Right hindlimb (tissue), 1 donor: ENCODE data around the gene PTPRE.

Experiments used
- DNase-seq: peaks from one replicate; pipeline ENCODE4 v3.0.0-alpha.2; 2018

The PTPRE gene

DNA sequence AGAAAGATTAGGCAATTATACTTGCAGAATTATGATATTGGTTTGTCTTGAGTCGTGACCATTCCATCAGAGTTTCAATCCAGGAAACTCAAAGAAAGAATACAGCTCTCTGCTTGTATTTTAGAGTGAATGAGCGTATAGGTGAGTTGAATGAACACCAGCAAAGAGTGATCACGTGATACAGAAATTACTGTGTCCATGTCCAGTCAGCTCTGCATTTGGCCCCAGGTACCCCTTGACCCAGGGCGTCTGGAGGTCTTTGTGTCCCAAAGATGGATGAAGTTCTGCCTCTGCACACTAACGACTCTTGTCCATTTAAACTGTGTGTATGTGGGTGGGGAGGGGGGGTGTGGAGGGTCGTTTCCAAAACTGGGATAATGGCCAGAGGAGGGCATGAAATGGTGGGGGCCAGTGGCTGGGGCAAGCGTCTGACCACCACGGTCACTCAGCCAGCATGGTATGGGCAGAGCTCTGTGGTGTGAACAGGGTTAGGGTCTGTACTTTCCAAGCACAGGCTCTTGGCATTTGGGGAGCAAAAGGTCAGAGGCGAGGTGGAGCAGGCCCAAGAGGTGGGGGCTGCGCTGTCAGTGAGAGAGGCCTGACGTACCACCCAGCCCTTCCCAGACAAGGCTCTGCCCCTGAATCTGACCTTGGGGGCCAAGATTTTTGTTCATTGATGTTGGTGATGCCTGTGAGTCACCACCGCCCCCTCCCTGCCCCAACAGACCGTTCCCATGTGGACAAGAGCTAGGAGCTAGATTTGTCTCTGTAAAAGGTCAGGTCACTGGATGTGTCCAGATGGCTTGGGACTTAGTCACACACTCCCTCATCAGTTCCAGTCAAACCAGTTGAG lies 1.4 kb downstream of the PTPRE start:
- DNase-seq: no peak

DNA sequence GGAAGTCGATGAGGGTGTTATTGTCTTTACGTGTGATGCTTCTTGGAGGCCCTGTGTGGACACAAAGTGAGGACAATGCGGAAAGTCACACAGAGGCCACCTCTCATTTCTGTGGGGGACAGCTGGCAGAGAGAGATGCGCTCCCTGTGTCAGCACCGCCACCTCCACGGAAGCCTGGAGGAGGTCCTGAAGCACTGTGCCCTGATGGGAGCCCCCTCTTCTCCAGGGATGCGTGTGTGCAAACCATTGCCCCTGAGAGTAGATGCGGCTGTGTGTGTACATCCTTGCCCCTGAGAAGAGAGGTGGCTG lies 2.0 kb downstream of the PTPRE start:
- no peak for DNase-seq

DNA sequence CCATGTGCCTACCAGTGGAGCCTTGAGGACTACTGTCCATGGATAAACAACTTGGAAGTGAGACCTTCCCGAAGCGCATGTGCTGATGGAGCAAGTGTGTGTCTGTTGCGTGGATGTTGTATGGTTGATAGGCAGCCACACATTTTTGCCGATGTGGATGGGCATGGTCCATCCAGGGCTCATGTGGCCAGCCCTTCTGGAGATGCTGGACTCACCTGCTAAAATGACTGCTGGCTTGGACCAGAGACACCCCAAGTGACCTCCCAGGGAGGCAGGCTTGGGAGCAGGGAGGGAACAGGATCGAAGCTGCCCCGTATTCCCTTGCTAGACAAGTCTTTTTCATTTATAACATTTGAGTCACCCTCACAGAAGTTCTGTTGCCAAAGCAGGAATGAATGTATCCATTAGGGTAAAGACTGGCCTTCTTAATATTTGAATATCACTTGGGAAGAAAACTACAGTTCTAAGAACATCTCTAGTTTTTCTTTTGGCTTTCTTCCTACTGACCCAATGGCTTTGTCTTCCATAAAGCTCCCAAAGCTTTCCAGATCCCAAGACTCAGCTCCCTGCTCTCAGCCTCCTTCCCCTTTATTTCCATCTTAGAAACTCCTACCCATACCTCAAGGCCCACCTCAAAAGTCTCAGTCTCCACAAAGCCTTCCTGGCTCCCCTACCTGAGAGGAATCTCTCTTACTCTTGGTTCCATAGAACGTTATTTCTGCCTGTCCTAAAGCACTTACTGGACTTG lies 3.0 kb downstream of the PTPRE start:
- no peak for DNase-seq

DNA sequence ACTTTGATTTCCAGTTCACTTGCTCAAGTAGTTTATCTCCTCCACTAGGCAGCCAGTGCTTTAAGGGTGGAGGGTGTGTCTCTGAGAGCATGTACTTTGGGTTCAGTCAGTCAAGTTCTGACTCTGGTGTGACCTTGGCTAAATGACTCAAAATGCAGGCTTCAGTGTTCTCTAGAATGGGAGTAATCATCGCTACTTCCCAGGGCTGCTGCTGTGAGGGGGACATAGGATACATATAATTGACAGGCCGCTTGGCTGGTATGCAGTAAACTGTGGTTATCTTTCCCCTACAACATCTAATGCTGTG lies 3.5 kb downstream of the PTPRE start:
- DNase-seq: no peak

DNA sequence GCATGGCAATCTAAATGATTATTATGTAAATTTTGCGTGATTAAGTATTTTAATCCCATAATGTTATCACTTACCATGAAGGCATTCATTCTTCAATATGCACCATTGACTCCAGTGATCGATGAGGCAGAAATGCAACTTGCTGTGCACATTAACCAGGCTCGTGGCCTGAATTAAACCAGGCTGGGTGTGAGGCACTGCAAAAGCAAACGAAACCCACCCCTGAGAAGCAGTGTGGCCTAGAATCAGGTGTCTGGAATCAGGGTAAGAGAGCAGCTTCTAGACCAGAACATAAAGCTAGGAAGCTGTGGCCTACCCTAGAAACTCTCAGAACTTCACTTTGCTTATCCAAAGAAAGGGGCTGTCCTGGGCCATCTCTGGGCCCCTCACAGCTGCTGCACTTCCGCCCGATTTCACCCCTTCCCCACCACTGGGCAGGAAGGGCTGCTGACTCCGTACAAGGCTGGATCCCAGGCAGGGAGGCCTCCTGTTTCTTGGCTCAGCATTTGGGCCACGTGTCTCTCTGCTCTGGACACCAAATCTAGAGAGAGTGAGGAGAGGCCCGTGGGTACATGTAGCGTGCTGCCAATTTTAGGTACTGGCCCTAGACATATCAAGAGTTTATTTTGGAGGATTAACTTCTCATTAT lies 4.4 kb downstream of the PTPRE start:
- peak; percentile 51 for DNase-seq

DNA sequence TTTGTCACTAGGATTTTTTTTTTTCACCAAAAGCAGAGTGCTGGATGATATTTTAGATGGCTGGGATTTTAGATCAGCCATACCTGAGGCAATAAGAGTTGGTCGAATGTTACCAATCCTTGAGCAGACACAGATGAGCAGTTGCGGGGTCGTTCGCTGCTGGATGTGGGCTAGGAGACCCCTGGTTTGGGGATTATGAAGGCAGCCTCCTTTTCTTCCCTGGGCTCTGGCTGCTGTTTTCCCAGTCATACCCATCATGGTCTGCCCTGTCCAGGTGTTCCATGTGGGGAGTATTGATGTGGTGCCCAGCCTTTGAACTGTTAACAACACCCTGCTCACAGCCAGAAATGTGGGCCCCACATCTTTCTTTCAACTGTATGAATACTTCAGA lies 5.0 kb downstream of the PTPRE start:
- DNase-seq: no peak

DNA sequence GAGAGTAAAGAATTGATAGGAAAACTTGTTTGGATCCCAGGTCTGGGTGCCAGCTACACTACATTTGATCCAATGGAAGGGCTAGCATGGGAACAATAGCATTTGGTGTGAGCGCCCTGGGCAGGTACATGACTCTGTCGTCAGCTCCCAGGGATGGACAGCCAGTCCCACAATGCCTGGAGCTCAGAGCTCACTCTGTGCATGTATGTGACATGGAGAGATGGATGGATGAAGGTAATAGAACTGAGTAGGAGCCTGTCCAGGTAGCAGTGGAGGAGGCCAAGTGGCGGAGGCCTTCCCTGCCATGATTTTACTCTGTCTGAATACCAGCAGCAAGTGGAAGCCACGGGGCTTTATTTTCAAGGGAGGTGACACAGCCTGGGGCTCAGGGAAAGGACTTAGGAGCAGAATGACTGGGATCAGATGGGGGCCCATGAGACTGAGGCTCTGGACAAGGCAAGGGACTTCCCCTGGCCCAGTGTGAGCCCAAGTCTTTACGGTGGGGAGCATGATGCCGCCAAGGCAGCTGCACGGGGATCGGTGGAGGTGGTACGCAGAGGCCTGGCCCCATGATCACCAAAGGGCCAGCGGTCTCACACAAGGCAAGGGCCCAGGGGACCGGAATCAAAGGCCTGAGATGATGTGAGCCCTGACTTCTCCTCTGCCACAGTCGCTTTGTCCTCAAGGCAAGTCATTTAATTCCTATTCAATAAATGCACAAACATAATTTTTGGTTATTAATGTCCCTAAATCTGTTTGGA lies 5.9 kb downstream of the PTPRE start:
- DNase-seq: no peak

DNA sequence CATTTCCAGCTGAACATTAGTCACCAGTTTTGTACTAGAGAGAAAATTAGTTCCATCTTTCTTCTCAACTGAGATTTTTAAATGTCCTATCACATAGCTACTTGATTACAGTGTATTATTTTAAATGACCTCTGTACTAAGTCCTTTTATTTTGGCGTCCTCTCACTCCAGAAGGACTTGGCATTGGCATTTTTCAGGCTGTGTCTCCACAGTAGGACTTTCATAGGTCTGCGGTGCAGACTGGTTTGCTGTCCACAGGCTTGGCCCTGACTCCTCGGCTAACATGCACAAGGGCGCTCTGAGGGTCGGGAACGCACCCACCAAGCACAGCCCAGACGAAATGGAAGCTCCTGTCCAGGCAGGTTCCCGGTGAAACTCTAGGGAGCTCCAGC lies 6.5 kb downstream of the PTPRE start:
- no peak for DNase-seq

DNA sequence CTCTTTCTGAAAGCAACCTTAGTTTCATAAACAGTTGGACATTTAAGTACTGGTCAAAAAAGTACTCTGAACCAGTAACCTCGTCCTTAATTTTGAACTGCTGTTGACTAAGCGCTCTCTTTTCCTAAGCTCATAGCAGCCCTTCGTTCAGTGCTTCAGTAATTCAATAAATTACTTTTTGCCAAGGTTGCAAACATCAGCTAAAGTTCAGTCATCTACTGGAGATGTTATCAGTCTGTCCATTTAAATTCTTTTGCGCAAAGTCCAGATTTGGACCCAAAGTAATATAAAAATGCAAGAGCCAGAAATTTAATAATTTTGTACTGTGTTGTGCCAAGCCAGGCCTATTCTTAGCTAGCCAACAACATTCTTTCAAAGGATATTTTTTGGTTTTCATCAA lies 8.4 kb downstream of the PTPRE start:
- no peak for DNase-seq

DNA sequence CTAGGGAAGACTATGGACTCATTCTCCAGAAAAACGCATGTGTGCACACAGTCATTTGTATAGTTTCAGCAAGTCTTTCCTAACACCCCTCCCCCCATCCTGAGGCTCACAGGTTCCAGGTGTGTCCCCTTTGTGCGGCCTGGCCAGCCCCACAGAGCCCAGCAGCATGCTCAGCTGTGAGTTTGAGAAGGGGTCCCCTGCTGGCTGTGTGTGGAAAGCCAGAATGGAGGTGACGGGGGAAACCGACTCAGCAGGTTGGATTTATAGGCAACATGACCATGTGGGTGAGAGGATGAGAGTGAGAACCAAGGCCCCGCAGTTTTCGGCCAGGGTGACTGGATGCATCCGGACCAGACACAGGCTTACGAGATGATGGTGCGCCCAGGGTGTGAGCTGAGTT lies 9.9 kb downstream of the PTPRE start:
- no peak for DNase-seq

DNA sequence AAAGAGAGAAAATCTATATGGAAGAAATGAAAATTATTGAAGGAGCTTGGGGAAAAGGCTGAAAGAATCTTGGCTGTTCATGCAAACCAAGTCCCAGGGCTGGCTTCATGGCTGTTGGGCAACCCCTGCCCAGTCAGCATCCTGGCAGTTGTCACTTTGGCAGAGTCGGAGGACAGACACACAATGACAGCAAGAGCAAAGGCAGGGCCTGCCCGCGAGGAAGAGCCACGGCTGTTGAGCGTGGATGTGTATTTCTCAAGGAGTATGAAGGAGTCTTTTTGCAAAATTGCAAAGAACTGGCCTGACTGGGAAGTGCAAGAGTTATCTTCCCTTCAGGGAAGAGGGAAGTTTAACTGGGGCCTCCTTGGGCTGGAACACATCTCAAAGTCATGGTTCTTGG lies 11.7 kb downstream of the PTPRE start:
- DNase-seq: no peak

DNA sequence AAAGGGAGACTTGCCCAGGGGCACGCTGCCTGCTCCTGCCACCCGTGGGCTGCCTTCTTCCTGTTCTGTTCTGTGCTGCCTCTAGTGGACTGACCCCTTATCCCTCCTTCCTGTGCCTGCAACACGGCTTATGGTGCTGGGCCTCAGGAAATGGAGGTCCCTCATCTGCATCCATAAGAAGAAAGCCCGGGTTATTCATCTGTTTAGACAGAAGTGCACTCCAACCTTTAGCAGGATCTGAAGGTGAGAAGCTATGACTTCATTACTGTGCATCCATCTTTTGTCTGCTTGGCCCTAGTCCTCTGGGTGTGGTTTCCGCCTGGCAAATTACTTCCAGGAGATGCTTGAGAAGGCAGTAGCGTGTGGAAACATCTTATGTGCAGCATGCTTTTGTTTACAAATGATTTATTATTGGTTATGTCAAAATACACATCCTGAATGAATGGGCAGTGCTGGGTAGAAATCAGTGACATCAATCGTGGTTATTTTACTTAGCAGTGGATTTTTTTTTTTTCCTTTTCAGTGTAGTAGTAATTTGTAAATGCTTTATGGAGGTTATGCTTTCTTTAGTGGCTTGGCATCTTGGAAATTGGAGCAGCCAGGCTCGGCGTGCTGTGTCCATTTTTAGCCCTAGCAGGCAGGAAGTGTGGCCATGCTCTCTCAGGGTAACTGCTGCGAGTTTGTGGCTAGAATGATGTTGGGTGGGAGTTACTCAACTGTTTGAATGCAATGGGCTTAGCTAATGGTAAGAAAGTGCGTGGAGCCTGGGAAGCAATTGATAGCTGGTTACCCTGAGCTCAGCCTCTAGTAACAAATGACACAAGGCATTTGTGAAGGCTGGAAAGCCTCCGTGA lies 12.7 kb downstream of the PTPRE start:
- DNase-seq: no peak

DNA sequence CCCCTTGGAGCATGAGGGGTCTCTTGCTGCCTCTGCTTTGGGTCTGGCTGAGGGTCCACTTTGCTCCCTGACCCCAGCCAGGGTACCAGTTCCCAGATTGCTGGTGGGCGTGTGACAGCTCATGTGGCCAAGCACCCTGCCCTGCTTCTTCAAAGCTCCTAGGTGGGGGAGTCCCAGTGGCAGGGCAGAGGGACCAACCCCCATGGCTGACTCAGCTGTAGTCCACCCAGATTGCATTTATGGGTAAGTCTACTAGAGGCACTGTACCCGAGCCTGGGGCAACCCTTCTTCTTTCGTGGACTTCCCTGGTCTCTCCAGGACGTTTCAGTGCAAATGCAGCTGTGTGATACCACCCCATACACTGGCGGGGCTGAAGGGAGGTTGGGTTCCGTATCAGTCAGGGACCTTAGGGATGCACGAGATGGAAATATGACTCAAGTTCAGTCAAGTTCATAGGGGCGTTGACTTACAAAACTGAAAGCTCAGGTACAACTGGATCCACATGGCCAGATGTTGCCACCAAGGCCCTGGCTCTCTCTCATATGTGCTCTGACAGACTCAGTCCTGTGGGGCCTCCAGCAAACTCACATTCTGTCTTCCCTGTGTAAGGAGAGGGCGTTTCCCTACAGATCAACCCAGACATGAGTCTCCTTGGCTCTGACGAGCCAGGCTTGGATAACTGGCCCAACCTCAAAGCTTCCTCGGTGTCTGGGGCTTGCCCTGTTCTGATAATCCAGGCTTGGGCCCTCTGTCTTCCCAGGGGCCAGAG lies 13.6 kb downstream of the PTPRE start:
- DNase-seq: no peak

DNA sequence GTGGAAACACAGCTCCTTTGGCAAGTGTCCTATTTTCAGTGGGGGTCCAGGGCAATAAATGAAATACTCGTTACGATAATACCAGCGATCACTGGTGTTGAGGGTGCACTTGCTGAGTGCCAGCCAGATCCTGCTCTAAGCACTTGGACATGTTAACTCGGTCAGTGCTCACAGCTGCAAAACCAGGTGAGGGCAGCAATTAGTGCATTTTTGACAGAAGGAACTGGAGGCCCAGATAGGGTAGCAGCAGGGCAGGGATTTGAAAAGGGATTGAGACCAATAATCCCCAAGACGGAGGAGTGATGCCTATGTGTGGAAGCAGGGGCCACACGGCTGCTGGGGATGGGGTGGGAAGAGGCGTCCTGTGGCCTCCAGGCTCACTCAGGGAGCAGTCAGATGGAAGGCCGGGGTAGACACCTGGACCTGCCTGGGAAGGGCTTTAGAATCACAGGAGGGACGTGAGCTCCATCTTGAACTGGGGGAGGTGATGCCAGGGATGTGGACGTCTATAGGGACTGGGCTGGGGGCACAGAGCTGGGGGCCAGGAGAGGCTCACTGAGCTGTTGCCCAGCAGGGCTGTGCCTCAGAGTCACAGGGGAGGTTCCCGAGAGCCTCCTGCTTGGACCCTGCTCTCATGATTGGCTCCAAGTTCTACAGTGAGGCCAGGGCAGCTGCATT lies 14.3 kb downstream of the PTPRE start:
- no peak for DNase-seq

DNA sequence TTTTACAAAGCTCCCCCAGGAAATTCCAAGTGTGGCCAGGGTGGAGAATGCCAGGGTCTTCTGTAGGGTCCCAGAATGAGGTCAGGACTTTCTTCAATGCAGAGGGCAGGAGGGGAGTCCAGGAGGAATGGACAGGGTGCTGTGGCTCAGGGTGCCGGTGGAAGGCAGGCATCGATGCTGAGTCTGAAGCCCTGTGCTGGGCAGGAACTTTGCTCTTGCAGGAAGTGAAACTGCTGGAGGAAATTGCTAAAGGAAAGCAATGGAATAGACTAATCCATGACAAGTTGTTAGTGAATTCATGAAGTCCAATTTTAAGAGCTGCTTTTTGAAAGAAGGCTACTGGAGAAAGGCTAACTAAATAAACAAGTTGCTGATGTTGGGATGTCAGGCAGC lies 14.8 kb downstream of the PTPRE start:
- DNase-seq: no peak

DNA sequence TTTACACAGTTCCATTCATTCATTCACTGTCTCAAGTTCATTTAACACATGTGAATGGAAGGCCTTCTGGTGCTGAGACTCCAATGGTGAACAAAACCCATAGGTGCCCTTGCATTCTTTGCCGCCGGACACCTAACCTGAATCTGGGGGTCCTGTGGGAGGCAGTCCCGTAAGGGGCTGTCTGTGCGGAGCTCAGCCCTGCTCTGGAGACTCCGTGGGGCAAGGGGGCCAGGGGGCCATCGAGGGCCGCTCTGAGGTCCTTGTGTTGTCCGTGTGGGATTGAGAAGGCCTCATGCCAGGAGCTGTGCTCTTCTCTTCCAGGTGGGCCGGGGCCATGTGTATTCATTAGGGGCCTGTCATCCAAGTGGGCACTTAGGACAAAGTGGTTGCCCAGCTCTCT lies 15.3 kb downstream of the PTPRE start:
- DNase-seq: no peak

DNA sequence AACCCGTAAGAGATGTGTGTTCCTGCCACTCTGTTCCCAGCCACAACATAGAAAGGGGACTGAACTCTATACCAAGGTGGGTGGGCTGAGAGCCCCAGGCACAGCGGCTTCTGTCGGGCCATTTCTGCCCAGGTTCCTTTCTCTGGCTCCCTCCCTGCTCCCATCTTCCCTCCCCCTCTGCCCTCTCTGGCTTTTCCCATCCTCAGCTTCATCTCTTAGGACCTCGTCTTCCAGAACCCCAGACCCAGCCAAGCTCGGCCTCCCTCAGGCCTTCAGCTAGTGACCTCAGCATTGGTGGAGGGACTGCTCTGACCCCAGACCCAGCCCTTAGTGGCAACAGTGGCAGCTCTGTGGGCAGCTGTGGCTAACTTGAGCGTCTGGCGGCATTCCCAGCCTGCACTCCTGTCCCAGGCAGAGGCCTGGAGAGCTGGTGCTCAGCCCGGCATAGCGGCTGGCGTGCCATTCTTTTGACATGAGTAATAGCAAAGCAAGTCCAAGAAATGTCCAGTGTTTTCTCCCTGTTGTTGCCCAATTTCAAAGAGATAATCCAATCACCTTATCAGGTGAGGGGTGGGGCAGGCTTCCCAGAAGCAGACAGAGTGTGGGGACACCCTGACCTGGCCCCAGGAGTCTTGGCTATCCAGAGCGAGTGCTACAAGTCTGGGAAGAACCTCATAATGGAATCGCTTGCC lies 15.9 kb downstream of the PTPRE start:
- DNase-seq: peak; percentile 73

DNA sequence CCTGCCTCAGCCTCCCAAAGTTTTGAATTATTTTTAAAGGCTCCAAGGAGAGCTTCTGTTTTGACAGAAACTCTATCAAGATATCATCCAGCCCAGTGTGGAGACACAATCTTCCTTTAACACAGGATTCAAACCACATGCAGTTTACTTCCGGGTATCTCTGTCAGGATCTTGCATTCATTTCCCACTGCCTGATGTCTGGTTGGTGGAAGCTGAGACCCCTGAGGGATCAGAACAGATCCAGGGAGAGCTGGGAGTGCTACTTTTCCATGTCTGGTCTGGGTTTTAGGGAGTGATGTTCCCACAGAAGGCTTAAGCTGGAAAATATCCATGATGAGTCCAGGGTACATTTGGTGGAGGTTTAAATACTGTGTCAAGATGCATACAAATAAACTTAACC lies 16.7 kb downstream of the PTPRE start:
- no peak for DNase-seq

DNA sequence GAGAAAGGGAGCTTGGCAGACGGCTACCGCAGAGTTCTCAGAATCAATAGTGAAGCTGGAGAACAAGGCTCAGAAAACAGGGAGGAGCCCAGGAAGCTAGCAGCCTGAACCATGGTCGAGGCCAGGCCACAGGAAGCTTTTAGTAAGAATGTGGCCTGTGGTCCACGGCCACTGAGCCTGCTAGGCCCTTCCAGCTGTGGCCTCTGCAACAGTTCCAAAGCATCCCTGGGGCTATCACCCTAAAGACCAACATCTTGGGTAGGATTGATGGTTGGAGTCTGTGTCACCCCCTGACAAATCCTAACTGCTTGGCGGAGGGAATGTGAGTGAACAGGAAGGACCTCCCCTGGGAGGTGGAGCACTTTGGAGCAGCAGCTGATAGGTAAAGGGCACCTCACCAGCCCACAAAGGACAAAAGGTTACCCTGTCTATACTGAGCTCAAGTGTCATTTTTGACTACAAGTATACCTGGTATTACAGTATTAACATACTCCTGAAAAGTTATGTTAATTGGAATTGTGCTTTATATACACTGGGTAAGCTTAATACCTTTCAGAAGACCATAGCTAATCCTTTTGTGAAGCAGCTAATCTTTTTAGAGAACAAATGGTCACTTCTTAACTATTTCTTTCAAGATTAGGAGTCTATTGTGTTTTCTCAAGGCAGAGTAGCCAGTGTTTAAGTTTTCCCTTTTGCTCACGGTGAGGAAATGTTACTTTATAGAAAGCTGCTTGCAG lies 18.7 kb downstream of the PTPRE start:
- DNase-seq: no peak

DNA sequence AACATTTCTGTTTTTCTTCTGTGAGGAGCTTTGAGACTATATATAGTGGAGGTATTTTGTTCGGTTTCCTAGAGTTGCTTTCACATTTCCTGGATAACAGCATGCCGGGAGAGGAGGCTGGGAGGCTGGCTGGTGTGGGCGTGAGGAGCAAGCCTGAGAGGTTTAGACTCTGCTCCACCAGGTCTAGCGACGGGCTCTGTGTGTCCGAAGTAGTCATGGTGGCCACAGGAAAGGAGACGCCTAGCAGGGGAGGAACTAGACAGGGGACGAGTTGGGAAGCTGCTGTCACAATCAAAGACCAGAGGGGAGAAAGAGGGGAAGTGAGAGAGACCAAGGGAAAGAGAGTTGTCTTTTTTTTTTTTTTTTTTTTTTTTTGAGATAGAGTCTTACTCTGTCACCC lies 19.6 kb downstream of the PTPRE start:
- no peak for DNase-seq
